K562 (cell line): ENCODE results near the gene PACSIN1.

Experiments used
- CBFB ChIP-seq: sonication (generic); formaldehyde crosslinking; IDR thresholded peaks from 2 replicates; pipeline ENCODE4 v1.4.0; 2020; ENCODE audit warnings: mild to moderate bottlenecking, missing genetic modification reagents
- CEBPB ChIP-seq: fragments of 450-650 bp; IDR thresholded peaks from 2 replicates; pipeline ENCODE4 v1.6.1; 2016; ENCODE audit warnings: missing genetic modification characterization, missing compliant biosample characterization
- EZH2 ChIP-seq: IDR thresholded peaks from 2 replicates; pipeline ENCODE4 v1.6.1; 2012; ENCODE audit warnings: low read depth, mild to moderate bottlenecking, inconsistent platforms, low read length, borderline replicate concordance
- SP2 ChIP-seq: IDR thresholded peaks from 2 replicates; pipeline ENCODE4 v1.6.1; 2011; ENCODE audit warnings: mild to moderate bottlenecking, low read depth, low read length, moderate library complexity; ENCODE audit not compliant: poor library complexity, severe bottlenecking; ENCODE audit errors: extremely low read depth
- XRCC3 ChIP-seq: fragments of 450-650 bp; IDR thresholded peaks from 2 replicates; pipeline ENCODE4 v1.6.1; 2017; ENCODE audit warnings: mild to moderate bottlenecking, moderate library complexity
- ZBTB17 ChIP-seq: fragments of 450-650 bp; formaldehyde crosslinking; IDR thresholded peaks from 2 replicates; pipeline ENCODE4 v1.4.0; 2020; ENCODE audit warnings: mild to moderate bottlenecking
- ZZZ3 ChIP-seq: fragments of 450-650 bp; IDR thresholded peaks from 2 replicates; pipeline ENCODE4 v1.6.1; 2016; ENCODE audit warnings: antibody characterized with exemption, mild to moderate bottlenecking, moderate library complexity
- TF ChIP-seq, protein P1 (sequence below), 2 experiments: fragments of 200-800 bp in 1 of 2; sonication (Bioruptor generic) in 1 of 2; sonication (generic) in 1 of 2; formaldehyde crosslinking in 1 of 2; IDR thresholded peaks in 1 of 2; conservative IDR thresholded peaks in 1 of 2; 2 replicates each; pipeline versions ENCODE4 v1.5.0 to v1.6.1; 2016 to 2020; ENCODE audit warnings: missing compliant biosample characterization in 1 of 2, missing genetic modification characterization in 1 of 2, missing genetic modification reagents in 1 of 2
- TF ChIP-seq, protein P2 (sequence below), 3 experiments: IDR thresholded peaks in 2 of 3; conservative IDR thresholded peaks in 1 of 3; 2 replicates each; pipeline ENCODE4 v1.5.1; 2011 to 2012; ENCODE audit warnings: low read length in 3 of 3, mild to moderate bottlenecking in 3 of 3, control low read depth in 2 of 3, improper control_type of control experiment in 1 of 3, inconsistent platforms in 1 of 3, low read depth in 1 of 3, mixed read lengths in 1 of 3, moderate library complexity in 1 of 3; ENCODE audit not compliant: insufficient read depth in 2 of 3
- TF ChIP-seq, protein P3 (sequence below): sonication (generic); formaldehyde crosslinking; IDR thresholded peaks from 2 replicates; pipeline ENCODE4 v1.8.1; 2023; ENCODE audit warnings: mild to moderate bottlenecking, missing genetic modification reagents

DNA sequence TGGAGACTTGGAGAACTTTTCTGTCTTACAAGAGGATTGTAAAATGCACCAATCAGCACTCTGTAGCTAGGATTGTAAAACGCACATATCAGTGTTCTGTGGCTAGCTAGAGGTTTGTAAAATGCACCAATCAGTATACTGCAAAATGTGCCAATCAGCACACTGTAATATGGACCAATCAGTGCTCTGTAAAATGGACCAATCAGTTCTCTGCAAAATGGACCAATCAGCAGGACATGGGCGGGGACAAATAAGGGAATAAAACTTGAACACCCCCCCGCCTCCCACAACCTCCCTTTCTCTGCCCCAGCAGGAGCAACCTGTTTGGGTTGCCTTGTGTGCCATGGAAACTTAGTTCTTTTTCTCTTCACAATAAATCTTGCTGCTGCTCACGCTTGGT is 27.2 kb upstream of the PACSIN1 start:
- TF ChIP-seq, protein P1, sequence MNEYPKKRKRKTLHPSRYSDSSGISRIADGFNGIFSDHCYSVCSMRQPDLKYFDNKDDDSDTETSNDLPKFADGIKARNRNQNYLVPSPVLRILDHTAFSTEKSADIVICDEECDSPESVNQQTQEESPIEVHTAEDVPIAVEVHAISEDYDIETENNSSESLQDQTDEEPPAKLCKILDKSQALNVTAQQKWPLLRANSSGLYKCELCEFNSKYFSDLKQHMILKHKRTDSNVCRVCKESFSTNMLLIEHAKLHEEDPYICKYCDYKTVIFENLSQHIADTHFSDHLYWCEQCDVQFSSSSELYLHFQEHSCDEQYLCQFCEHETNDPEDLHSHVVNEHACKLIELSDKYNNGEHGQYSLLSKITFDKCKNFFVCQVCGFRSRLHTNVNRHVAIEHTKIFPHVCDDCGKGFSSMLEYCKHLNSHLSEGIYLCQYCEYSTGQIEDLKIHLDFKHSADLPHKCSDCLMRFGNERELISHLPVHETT (CRISPR knock-in tag; conservative IDR thresholded peaks at IDR 0.05 in 1 of 2, IDR thresholded peaks at IDR 0.05 in 1 of 2): no peak
- TF ChIP-seq, protein P2, sequence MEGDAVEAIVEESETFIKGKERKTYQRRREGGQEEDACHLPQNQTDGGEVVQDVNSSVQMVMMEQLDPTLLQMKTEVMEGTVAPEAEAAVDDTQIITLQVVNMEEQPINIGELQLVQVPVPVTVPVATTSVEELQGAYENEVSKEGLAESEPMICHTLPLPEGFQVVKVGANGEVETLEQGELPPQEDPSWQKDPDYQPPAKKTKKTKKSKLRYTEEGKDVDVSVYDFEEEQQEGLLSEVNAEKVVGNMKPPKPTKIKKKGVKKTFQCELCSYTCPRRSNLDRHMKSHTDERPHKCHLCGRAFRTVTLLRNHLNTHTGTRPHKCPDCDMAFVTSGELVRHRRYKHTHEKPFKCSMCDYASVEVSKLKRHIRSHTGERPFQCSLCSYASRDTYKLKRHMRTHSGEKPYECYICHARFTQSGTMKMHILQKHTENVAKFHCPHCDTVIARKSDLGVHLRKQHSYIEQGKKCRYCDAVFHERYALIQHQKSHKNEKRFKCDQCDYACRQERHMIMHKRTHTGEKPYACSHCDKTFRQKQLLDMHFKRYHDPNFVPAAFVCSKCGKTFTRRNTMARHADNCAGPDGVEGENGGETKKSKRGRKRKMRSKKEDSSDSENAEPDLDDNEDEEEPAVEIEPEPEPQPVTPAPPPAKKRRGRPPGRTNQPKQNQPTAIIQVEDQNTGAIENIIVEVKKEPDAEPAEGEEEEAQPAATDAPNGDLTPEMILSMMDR (IDR thresholded peaks at IDR 0.05 in 2 of 3, conservative IDR thresholded peaks at IDR 0.05 in 1 of 3; ENCODE audit: insufficient read depth in 2 of 3, low read depth in 1 of 3, low read length in 3 of 3): no peak
- TF ChIP-seq EZH2 (no peak), ZZZ3 (no peak), XRCC3 (no peak), CEBPB (no peak), CBFB (CRISPR knock-in tag) (no peak), ZBTB17 (CRISPR knock-in tag) (no peak), SP2 (no peak)
- TF ChIP-seq, protein P3, sequence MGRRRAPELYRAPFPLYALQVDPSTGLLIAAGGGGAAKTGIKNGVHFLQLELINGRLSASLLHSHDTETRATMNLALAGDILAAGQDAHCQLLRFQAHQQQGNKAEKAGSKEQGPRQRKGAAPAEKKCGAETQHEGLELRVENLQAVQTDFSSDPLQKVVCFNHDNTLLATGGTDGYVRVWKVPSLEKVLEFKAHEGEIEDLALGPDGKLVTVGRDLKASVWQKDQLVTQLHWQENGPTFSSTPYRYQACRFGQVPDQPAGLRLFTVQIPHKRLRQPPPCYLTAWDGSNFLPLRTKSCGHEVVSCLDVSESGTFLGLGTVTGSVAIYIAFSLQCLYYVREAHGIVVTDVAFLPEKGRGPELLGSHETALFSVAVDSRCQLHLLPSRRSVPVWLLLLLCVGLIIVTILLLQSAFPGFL (CRISPR knock-in tag): no peak
